Endothelial cell of umbilical vein (primary cell): ENCODE data around the gene ASPSCR1.

Source experiments
- CTCF ChIP-seq, 2 donors: IDR thresholded peaks; 1 replicate in 1 of 2; 2 replicates in 1 of 2; pipeline ENCODE4 v1.5.1; 2011; ENCODE audit warnings: low read length in 2 of 2, mild to moderate bottlenecking in 2 of 2, moderate library complexity in 2 of 2, control low read depth in 1 of 2, inconsistent platforms in 1 of 2, low read depth in 1 of 2; ENCODE audit not compliant: insufficient read depth in 1 of 2; ENCODE audit errors: extremely low read depth in 1 of 2
- EZH2 ChIP-seq: IDR thresholded peaks from 2 replicates; pipeline ENCODE4 v1.6.1; 2012; ENCODE audit warnings: borderline replicate concordance, low read depth, mild to moderate bottlenecking, moderate library complexity, low read length, inconsistent platforms; ENCODE audit not compliant: severe bottlenecking
- FOS ChIP-seq: IDR thresholded peaks from 2 replicates; pipeline ENCODE4 v1.6.1; 2011; ENCODE audit warnings: mild to moderate bottlenecking, low read length, moderate library complexity, borderline replicate concordance; ENCODE audit not compliant: insufficient read depth
- GATA2 ChIP-seq: IDR thresholded peaks from 2 replicates; pipeline ENCODE4 v1.7.0; 2011; ENCODE audit warnings: low read depth, mild to moderate bottlenecking, moderate library complexity, mixed read lengths, low read length; ENCODE audit not compliant: insufficient read length, insufficient read depth
- MYC ChIP-seq: IDR thresholded peaks from one replicate; pipeline ENCODE4 v1.6.1; 2011; ENCODE audit warnings: mild to moderate bottlenecking, low read depth, low read length
- POLR2A ChIP-seq: IDR thresholded peaks from 2 replicates; pipeline ENCODE4 v1.6.1; 2012; ENCODE audit warnings: low read depth, mild to moderate bottlenecking, control low read depth, low read length
- POLR2AphosphoS5 ChIP-seq: IDR thresholded peaks from 2 replicates; pipeline ENCODE4 v1.6.1; 2012; ENCODE audit warnings: low read depth, mild to moderate bottlenecking, control low read depth, low read length, moderate library complexity; ENCODE audit not compliant: insufficient read depth
- TF ChIP-seq, protein P1 (sequence below): IDR thresholded peaks from 2 replicates; pipeline ENCODE4 v1.6.1; 2011; ENCODE audit not compliant: insufficient read depth, insufficient read length

GRCh38 chr17:82025401-82026107, 48.1 kb downstream of the ASPSCR1 start:
- TF ChIP-seq CTCF (IDR thresholded peaks at IDR 0.05; ENCODE audit: extremely low read depth in 1 of 2, insufficient read depth in 1 of 2, low read depth in 1 of 2, low read length in 2 of 2) = no peak
- no peak for TF ChIP-seq POLR2AphosphoS5
- TF ChIP-seq, protein P1, sequence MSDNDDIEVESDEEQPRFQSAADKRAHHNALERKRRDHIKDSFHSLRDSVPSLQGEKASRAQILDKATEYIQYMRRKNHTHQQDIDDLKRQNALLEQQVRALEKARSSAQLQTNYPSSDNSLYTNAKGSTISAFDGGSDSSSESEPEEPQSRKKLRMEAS = no peak
- TF ChIP-seq POLR2A = no peak
- TF ChIP-seq EZH2 = no peak
- TF ChIP-seq GATA2 = no peak
- TF ChIP-seq FOS = no peak
- TF ChIP-seq MYC = no peak
